BLaER1 (cell line): ENCODE measurements around the gene CLEC4E.
"Not testable (repeated sequence)": the region's sequence is repeated elsewhere in the genome, so short reads cannot be mapped to it uniquely, and the experiment has no call there.

Experiments used
- H3K27ac ChIP-seq: shearing (Covaris generic); formaldehyde crosslinking; 2 replicates; pipeline ENCODE4 v1.8.1; 2022
- H3K27me3 ChIP-seq: shearing (Covaris generic); formaldehyde crosslinking; 2 replicates; pipeline ENCODE4 v1.8.1; 2022
- H3K36me3 ChIP-seq: shearing (Covaris generic); formaldehyde crosslinking; 2 replicates; pipeline ENCODE4 v1.8.1; 2022
- H3K4me1 ChIP-seq: shearing (Covaris generic); formaldehyde crosslinking; 2 replicates; pipeline ENCODE4 v1.8.1; 2022
- H3K4me2 ChIP-seq: shearing (Covaris generic); formaldehyde crosslinking; 2 replicates; pipeline ENCODE4 v1.8.1; 2022
- H3K4me3 ChIP-seq: shearing (Covaris generic); formaldehyde crosslinking; 2 replicates; pipeline ENCODE4 v1.8.1; 2022
- H3K9ac ChIP-seq: shearing (Covaris generic); formaldehyde crosslinking; 2 replicates; pipeline ENCODE4 v1.8.1; 2022
- H3K9me3 ChIP-seq: shearing (Covaris generic); formaldehyde crosslinking; 2 replicates; pipeline ENCODE4 v1.8.1; 2022
- H4K20me1 ChIP-seq: shearing (Covaris generic); formaldehyde crosslinking; 2 replicates; pipeline ENCODE4 v1.8.1; 2022
- Cebpa-rat ChIP-seq: shearing (Covaris generic); IDR thresholded peaks from 2 replicates; pipeline ENCODE4 v1.8.1; 2022

The CLEC4E gene

GRCh38 chr12:8540831-8541230 lies at the start of gene CLEC4E:
CLEC4E (minus strand) TSS chr12:8540905; CDS start chr12:8540797, 108 bp downstream.
- H3K27me3 ChIP-seq, H3K4me1 ChIP-seq, H3K27ac ChIP-seq, H4K20me1 ChIP-seq, H3K36me3 ChIP-seq, H3K9me3 ChIP-seq, H3K4me3 ChIP-seq, H3K9ac ChIP-seq, H3K4me2 ChIP-seq: not testable (repeated sequence)

DNA sequence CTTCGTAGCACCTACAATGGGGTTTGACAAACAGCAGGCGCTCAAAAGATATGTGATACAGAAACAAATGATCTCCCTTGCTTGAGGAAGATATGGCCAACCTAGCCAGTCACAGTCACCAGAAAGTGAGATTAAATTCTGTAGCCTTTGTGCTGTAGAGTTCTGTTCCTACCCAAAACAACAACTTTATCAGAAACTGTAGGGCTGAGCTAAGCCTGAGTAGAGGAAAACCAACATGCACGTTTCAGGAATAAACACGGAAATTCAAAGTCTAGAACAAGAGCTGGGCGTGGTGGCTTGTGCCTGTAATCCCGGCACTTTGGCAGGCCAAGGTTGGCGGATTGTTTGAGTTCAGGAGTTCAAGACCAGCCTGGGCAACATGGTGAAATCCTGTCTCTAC lies 49.0 kb upstream of the CLEC4E start:
- Histone ChIP-seq H3K4me3 (no peak overlapping the region), H3K27ac (no peak overlapping the region), H3K9me3 (no peaks in the 10 kb centered on the region), H3K4me2 (no peak overlapping the region), H4K20me1 (no peaks in the 10 kb centered on the region), H3K4me1 (peaks cover 2% of the 10 kb centered on the region), H3K27me3 (no peaks in the 10 kb centered on the region), H3K9ac (no peak overlapping the region), H3K36me3 (no peaks in the 10 kb centered on the region)
- no peak for TF ChIP-seq Cebpa-rat

- H3K4me3 ChIP-seq, H3K9ac ChIP-seq, H4K20me1 ChIP-seq, H3K27me3 ChIP-seq, H3K36me3 ChIP-seq, H3K9me3 ChIP-seq, H3K27ac ChIP-seq: not testable (repeated sequence)
- Histone ChIP-seq H3K4me1 (peaks cover 45% of the 10 kb centered on the region), H3K4me2 (peak overlapping the region; percentile 50)
Observed at GRCh38 chr12:8584478-8584877, 43.8 kb upstream of the CLEC4E start.

DNA sequence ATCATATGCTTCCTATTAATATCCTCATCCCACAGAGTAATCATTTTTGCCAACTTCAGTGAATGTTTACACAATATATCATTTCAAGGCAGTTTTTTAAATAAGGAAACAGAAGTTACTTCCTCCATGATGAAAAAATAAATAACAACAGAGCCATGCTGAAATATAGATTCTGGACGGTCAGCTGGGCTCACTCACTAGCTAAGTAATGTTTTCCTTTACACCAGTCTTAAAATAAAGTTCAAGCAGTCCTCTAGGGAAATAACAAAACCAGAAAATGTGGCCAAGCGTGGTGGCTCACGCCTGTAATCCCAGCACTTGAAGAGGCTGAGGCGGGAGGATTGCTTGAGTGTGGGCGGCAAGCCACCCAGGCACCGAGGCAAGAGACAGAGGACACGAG lies 43.3 kb upstream of the CLEC4E start:
- no peak overlapping the region for H3K9ac ChIP-seq
- no peak overlapping the region for H3K4me3 ChIP-seq
- no peaks in the 10 kb centered on the region for H3K27me3 ChIP-seq
- H3K4me2 ChIP-seq, result peak overlapping the region; percentile 50
- H3K36me3 ChIP-seq, result no peaks in the 10 kb centered on the region
- H3K9me3 ChIP-seq, result no peaks in the 10 kb centered on the region
- H3K4me1 ChIP-seq, result peaks cover 50% of the 10 kb centered on the region
- no peak overlapping the region for H3K27ac ChIP-seq
- H4K20me1 ChIP-seq, result no peaks in the 10 kb centered on the region
- no peak for TF ChIP-seq Cebpa-rat

DNA sequence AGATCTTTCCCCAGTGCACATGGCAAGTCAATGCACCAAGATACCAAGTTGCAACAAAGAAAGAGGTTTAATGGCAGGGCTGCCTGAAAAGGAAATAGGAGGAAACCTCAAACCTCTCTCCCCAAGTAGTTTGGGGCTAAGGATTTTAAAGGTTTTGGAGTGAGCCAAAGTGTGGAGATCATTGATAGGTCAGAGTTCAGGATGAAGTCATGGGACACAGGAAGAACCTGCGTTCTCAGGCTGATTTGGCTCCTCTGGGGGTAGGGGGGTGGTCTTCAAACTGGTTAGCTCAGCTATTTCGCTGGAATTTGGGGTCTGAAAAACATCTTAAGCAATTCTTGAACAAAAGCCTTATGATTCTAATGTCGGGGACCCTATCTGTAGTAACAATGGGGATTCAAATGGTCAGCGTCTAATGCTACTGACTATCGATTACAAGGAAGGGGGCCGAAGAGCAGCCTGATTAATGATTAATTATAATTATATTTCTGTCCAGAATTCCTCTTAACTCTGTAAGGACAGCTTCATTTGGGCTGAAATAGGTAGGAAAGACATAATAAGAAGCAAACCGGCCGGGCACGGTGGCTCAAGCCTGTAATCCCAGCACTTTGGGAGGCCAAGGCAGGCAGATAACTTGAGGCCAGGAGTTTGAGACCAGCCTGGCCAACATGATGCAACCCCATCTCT lies 40.5 kb upstream of the CLEC4E start:
- Histone ChIP-seq H4K20me1 (no peaks in the 10 kb centered on the region), H3K36me3 (no peaks in the 10 kb centered on the region), H3K27me3 (no peaks in the 10 kb centered on the region), H3K4me1 (peaks cover 68% of the 10 kb centered on the region), H3K4me3 (no peak overlapping the region), H3K4me2 (peak overlapping the region; percentile 52), H3K9me3 (no peaks in the 10 kb centered on the region), H3K9ac (no peak overlapping the region), H3K27ac (0 out of 2 replicates have a peak overlapping the region, but pooled peaks have one; percentile 22)
- no peak for TF ChIP-seq Cebpa-rat

GRCh38 chr12:8577879-8578278 lies 37.2 kb upstream of the CLEC4E start:
- peak overlapping the region; percentile 54 for H3K4me2 ChIP-seq
- no peaks in the 10 kb centered on the region for H3K36me3 ChIP-seq
- no peak overlapping the region for H3K9ac ChIP-seq
- H3K9me3 ChIP-seq, result no peaks in the 10 kb centered on the region
- H3K4me1 ChIP-seq, result peaks cover 49% of the 10 kb centered on the region
- no peaks in the 10 kb centered on the region for H3K27me3 ChIP-seq
- H4K20me1 ChIP-seq, result no peaks in the 10 kb centered on the region
- TF ChIP-seq Cebpa-rat, result no peak
- H3K27ac ChIP-seq, result no peak overlapping the region
- H3K4me3 ChIP-seq, result no peak overlapping the region

- H3K4me2 ChIP-seq, result no peak overlapping the region
- no peaks in the 10 kb centered on the region for H4K20me1 ChIP-seq
- H3K36me3 ChIP-seq, result no peaks in the 10 kb centered on the region
- H3K9me3 ChIP-seq, result peaks cover 15% of the 10 kb centered on the region
- H3K9ac ChIP-seq, result no peak overlapping the region
- no peak overlapping the region for H3K27ac ChIP-seq
- H3K27me3 ChIP-seq, result no peaks in the 10 kb centered on the region
- TF ChIP-seq Cebpa-rat, result no peak
- peaks cover 8% of the 10 kb centered on the region for H3K4me1 ChIP-seq
- no peak overlapping the region for H3K4me3 ChIP-seq
Observed at GRCh38 chr12:8572507-8572906, 31.8 kb upstream of the CLEC4E start.

DNA sequence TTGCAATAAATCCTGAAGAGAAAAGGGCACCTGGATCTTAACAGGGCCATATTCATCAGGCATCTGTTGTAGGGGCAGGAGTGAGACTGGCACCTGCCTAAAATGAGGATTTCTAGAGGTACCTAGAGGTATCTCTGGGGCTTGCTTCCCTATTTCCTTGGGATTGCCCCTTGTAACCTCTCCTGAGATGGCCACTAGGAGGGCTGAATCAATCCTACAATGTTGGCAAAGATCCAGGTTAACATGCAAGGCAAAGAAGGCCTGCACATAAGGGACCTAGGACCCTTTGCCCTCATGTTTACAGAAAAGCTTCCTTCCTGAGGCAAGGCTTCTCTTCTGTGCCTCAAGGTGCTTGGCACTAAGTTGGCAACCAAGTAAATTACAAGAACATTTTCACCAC lies 25.8 kb upstream of the CLEC4E start:
- H3K9ac ChIP-seq, result no peak overlapping the region
- no peaks in the 10 kb centered on the region for H3K36me3 ChIP-seq
- no peaks in the 10 kb centered on the region for H3K4me1 ChIP-seq
- H3K27me3 ChIP-seq, result no peaks in the 10 kb centered on the region
- H3K4me3 ChIP-seq, result no peak overlapping the region
- H3K9me3 ChIP-seq, result peaks cover 43% of the 10 kb centered on the region
- no peak overlapping the region for H3K27ac ChIP-seq
- TF ChIP-seq Cebpa-rat, result no peak
- H3K4me2 ChIP-seq, result no peak overlapping the region
- H4K20me1 ChIP-seq, result no peaks in the 10 kb centered on the region

- not testable (repeated sequence) for H3K9ac ChIP-seq, H3K27me3 ChIP-seq, H3K4me1 ChIP-seq, H3K4me3 ChIP-seq, H3K4me2 ChIP-seq, H3K27ac ChIP-seq, H3K36me3 ChIP-seq, H4K20me1 ChIP-seq
- peaks cover 47% of the 10 kb centered on the region for H3K9me3 ChIP-seq
Observed at GRCh38 chr12:8566052-8566451, 25.3 kb upstream of the CLEC4E start.

GRCh38 chr12:8564656-8565055 lies 24.0 kb upstream of the CLEC4E start:
- H4K20me1 ChIP-seq, result no peaks in the 10 kb centered on the region
- H3K27me3 ChIP-seq, result no peaks in the 10 kb centered on the region
- peaks cover 49% of the 10 kb centered on the region for H3K9me3 ChIP-seq
- no peak overlapping the region for H3K27ac ChIP-seq
- TF ChIP-seq Cebpa-rat, result no peak
- no peaks in the 10 kb centered on the region for H3K36me3 ChIP-seq
- no peaks in the 10 kb centered on the region for H3K4me1 ChIP-seq
- no peak overlapping the region for H3K4me2 ChIP-seq
- no peak overlapping the region for H3K4me3 ChIP-seq
- no peak overlapping the region for H3K9ac ChIP-seq

DNA sequence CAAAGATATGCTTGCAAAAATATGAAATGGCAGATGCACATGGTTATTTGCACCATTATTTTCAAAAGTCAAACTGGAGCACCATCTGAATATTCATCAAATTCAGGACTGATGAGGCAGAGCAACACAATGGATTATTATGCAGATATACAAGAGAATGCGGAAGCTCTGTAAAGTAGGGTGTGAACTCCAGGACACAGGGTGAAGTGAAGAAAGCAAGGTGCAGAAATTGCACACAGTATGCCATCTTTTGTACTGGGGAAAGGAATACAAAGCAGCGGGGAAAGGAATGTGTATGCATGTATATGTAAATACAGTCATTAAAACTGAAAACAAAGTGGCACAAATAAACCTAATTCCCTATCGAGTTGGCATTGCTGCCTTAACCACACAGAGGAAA lies 22.7 kb upstream of the CLEC4E start:
- no peaks in the 10 kb centered on the region for H3K4me1 ChIP-seq
- H3K9me3 ChIP-seq, result peaks cover 43% of the 10 kb centered on the region
- H3K27me3 ChIP-seq, result no peaks in the 10 kb centered on the region
- H3K4me3 ChIP-seq, result no peak overlapping the region
- no peak overlapping the region for H3K27ac ChIP-seq
- H4K20me1 ChIP-seq, result no peaks in the 10 kb centered on the region
- H3K4me2 ChIP-seq, result no peak overlapping the region
- no peak overlapping the region for H3K9ac ChIP-seq
- TF ChIP-seq Cebpa-rat, result no peak
- no peaks in the 10 kb centered on the region for H3K36me3 ChIP-seq
